WI38 (cell line): ENCODE measurements around the gene KIAA0232.

ENCODE experiments used
- H3K4me3 ChIP-seq: 2 replicates; pipeline ENCODE4 v1.5.1; 2011; ENCODE audit warnings: low read depth, mild to moderate bottlenecking, control low read depth, low read length
- TF ChIP-seq, protein P1 (sequence below): IDR thresholded peaks from 2 replicates; pipeline ENCODE4 v1.5.1; 2012; ENCODE audit warnings: low read depth, mild to moderate bottlenecking, control low read depth, low read length

The KIAA0232 gene

DNA sequence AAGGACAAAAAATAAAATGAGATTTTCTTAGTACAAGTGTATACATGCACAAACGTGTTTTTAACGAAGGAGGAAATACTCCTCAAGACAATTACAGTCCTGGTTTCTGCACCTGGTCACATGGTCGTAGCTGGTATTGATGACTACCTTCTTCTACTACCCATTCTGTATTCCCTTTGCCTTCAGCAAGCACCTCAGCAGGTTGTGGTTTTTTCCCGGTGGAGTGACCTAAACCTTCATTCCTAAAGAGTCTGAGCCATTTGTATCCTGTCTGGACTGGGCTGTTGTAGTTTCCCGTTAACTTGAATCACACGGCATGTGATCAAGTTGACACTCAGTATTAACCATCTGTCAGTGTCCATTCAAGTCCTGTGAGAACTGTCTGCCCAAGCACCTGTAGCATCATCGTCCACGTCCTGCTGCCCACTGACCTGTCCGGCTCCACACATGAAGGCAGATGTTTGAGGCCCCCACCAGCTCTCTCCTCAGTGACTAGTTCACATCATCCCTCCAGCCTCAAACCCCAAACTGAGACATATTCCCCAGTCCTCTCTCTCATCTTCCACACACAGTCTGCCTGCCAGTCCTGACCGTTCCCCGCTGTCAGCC is 96.0 kb downstream of the KIAA0232 start:
- TF ChIP-seq, protein P1, sequence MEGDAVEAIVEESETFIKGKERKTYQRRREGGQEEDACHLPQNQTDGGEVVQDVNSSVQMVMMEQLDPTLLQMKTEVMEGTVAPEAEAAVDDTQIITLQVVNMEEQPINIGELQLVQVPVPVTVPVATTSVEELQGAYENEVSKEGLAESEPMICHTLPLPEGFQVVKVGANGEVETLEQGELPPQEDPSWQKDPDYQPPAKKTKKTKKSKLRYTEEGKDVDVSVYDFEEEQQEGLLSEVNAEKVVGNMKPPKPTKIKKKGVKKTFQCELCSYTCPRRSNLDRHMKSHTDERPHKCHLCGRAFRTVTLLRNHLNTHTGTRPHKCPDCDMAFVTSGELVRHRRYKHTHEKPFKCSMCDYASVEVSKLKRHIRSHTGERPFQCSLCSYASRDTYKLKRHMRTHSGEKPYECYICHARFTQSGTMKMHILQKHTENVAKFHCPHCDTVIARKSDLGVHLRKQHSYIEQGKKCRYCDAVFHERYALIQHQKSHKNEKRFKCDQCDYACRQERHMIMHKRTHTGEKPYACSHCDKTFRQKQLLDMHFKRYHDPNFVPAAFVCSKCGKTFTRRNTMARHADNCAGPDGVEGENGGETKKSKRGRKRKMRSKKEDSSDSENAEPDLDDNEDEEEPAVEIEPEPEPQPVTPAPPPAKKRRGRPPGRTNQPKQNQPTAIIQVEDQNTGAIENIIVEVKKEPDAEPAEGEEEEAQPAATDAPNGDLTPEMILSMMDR: no peak
- H3K4me3 ChIP-seq: no peak overlapping the region

DNA sequence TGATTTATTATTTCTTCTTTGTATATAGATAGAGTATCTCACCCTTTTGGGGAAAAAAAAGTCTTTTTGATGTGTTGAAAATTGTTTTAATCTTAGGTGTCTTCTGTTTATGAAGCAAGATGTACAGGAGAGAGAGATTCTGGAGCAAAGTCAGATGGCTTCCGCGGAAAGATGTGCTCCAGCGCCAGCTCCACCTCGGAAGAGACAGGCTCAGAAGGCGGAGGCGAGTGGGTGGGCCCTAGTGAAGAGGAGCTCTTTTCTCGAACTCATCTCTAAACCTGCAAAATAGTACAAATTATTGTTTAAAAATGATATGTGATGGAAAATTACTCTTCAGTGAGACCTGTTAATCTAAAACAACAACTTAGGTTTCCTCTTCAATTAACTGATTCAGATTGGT is 98.2 kb downstream of the KIAA0232 start:
- TF ChIP-seq, protein P1: no peak
- no peak overlapping the region for H3K4me3 ChIP-seq

DNA sequence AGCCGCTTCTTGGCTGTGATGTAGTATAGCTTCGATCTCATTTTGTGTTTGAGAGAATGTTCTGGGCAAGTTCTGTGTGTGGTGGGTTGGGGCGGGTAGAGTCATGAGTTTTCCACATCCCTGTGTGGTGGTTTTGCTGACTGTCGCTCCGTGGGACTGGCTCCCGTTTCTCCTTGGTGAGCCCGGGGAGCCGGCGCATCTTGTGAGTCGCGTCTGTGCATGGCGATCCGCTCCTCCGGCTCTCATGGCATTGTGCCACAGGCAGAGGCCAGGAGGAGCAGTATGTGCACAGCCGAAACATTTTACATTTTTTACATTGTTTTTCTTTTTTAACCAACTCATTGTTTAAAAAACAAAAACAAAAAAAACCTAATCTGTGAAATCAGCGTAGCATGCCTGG is 99.4 kb downstream of the KIAA0232 start:
- H3K4me3 ChIP-seq: no peak overlapping the region
- TF ChIP-seq, protein P1: no peak

DNA sequence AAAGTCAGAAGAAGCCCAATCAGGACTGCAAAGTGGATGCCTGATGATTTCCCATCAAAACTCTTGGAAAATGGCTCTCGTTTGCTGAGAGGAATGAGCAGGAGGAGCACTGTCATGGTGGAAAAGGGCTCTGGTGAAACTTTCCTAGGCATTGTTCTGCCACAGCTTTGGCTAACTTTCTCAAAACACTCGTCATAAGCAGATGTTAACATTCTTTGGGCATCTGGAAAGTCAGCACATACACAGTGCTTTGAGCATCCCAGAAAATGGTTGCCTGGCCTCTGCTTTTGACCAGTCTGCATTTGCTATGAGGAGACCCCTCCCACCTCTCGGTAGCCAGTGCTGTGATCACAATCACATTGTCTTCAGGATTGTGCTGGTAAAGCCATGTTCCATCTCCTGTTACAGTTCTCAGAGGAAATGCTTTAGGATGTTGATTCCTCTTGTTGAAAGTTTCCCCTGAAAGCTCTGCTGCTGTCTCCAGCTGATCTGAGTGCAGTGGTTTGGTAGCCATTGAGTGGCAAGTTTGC is 101.9 kb downstream of the KIAA0232 start:
- no peak overlapping the region for H3K4me3 ChIP-seq
- TF ChIP-seq, protein P1: no peak

DNA sequence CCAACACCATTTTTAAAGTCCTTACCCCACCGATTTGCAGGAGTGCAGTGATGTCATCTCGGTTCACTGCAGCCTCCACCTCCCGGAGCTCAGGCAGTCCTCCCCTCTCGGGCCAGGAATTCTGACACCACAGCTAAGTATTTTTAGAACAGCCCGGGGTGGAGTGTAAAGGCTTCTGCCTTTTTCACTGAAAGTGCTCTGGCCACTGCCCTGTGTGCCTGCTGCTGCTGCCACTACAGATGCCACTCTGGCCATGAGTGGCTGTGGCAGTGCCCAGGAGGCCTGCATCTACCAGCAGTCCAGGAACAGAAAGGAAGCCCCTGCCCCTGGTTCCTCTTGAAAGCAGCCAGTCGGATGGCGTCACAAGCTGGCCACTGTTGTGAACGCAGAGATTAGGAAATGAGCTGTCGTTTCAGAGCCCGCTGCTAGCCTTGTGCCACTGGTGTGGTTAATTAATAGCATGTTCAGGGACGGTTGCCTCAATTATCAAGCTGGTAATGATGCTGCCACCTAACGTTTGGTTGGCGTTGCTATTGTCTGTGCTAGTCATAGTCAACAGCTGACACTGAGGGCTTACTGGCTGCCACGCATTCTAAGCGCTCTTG is 103.5 kb downstream of the KIAA0232 start:
- TF ChIP-seq, protein P1: no peak
- H3K4me3 ChIP-seq: no peak overlapping the region

DNA sequence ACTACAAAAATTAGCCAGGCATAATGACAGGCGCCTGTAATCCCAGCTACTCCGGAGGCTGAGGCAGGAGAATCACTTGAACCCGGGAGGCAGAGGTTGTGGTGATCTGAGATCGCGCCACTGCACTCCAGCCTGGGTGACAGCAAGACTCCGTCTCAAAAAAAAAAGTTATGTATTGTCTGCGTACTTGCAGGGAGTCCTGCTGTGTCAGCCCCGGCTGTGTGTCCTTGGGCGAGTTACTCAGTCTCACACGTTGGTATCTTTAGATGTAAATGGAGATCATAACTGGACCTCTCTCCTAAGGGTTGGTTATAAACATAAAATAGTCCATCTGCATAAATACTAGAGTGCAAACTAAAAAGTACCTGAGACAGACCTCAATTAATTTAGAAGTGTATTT is 104.4 kb downstream of the KIAA0232 start:
- H3K4me3 ChIP-seq: no peak overlapping the region
- TF ChIP-seq, protein P1: no peak

DNA sequence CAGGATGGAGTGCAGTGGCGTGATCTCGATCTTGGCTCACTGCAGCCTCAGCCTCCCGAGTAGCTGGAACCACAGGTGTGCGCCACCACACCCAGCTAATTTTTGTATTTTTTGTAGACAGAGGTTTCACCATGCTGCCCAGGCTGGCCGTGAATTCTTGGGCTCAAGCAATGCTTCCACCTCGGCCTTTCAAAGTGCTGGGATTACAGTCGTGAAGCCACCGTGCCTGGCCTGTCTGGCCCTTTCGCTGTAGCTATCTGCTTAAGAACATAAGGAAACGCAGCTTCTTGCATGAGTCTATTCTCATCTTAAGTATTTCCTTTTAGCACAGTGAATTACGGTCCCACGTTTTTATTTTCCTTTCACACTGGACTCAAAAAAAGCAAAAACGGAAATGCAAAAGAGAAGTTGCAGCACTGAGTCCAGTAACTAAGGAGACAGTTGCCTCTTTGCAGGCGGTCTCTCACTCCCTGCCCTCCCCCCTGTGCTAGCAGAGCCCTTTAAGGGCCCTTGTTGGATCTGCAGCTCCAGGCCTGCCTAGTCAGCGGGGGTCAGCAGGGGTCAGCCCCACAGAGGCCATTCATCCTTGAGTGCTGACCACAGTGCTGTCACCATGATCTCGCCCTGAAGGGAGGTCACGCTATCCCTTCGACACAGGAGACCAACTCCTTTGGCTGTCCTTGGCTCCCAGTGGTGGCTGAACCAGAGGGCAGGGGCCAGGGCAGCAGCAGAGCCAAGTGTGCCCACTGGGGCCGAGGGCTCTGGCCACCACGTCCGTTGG is 105.3 kb downstream of the KIAA0232 start:
- H3K4me3 ChIP-seq: no peak overlapping the region
- TF ChIP-seq, protein P1: no peak
